Ammon's horn (tissue), 1 donor: Measurements from ENCODE around the gene RICTOR.

Experiments used
- DNase-seq: peaks from one replicate; pipeline ENCODE4 v3.0.0-alpha.2; 2016; ENCODE audit warnings: low spot score

RICTOR gene

DNA sequence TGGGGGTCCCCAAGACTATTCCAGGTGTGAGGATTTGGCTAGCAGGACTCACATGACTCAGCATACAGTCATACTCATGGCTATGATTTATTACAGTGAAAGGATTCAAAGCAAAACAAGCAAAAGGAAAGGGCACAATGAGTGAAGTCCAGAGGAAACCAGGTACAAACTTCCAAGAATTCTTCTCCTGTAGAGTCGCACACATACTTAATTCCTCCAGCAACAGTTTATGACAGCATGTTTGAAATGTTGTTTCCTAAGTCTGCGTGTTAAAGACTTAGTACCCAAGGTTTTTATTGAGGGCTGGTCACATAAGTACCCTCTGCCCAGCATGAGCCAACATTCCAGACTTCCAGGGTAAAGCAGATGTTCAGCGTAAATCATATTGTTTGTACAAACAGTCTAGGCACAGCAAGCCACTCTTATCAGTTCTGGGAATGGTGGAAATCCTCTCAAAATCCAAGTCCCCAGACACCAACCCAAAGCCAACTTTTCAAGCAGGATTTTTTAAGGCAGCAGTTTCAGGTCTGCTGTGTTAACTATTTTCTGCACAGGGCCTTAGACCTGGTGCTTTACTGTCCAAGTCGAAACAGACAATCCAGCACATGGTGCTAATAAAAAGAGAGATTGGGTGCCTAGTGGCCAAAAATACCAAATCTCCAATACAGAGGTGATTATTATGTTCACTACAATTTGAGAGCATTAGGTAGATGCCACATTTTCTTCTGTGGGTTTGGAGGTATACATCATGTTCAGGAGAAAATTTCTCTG is 18.6 kb upstream of the RICTOR start:
- no peak for DNase-seq

DNA sequence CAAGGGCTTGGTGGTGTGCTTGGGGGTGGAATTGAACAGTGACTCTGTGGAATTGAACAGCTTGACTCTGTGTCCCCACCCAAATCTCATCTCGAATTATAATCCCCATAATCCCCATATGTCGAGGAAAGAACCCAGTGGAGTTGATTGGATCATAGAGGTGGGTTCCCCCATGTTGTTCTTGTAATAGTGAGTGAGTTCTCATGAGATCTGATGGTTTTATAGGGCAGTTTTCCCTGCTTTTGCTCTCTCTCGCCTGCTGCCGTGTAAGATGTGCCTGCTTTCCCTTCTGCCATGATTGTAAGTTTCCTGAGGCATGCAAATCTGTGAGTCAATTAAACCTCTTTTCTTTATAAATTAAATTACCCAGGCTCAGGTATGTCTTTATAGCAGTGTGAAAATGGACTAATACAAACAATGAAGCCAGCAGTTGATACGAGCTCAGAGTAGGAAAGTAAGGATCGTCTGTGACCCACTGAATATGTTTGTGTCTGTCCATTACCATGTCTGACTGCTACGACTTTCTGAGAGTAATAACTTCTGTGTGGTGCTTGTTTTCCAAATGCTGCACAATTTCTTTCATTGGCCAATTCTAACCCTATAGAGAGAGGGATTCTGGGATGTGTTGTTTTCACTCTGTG is 17.9 kb upstream of the RICTOR start:
- no peak for DNase-seq

DNA sequence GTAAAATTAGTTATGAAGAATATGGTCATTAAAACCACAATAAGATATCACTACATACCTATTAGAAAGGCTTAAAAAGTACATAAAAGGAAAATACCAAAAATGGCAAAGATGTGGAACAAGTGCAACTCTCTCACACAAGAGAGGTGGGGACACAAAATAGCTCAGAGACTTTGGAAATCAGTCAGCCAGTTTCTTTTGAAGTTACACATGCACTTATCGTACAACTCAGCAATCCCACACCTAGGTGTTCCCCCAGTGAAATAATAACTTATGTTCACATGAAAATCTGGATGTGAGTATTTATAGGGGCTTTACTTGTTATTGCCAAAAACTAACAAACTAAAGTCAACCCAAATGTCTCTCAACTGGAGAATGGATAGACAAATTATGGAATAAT is 9.8 kb upstream of the RICTOR start:
- no peak for DNase-seq

DNA sequence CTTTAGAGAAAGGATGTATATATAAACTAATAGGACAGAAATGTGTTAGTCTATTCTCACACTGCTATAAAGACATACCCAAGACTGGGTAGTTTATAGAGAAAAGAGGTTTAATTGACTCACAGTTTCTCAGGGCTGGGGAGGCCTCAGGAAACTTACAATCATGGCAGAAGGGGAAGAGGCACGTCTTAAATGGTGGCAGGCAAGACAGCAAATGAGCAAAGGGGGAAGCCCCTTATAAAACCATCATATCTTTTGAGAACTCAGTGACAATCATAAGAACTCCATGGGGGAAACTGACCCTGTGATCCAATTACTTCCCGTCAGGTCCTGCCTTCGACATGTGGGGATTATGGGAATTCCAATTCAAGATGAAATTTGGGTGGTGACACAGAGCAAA is 8.8 kb upstream of the RICTOR start:
- no peak for DNase-seq

DNA sequence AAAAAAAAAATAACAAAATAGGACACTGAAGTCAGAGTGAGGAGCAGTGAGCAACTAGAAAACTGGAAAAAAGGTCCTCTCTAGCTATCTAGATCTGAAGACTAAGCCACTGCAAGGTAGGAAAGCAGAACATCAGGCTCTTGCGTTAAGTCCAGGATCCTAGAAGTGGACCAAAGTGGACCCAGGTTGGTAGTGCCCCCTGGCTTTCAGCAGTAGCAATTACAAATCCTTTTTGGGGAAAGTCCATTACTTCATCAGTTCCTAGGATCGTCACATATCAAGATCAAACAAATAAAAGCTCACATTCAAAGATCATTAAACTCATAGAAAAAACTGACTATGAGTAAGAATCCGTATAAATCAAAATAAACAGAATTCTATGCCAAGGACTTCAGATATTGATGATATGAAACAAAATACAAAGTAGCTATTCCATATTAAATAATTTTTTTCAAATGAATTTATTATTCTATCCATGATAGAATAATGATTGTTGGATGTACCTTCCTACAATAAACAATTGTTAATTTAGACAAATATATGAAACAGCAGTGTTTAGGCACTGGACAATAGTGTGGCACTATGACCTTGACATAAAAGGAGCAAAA is 6.5 kb upstream of the RICTOR start:
- peak; percentile 85 for DNase-seq

DNA sequence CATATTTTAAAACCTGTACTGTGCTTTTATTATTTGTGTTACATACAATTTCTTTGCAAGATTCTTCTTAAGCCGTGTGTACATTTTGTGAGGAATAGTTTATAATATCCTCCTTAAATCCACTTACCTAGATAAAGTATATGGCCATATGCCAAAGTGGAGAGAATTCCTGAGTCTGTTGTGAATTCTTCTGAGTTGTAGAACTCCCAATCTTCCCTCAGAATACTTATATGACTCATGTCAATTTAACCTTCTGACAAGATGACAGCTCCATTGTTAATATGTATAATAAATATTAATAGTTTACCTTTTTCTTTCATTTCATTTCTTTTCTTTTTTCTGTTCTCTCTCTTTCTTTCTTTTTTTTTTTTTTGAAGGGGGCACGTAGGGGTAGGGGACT is 6.0 kb upstream of the RICTOR start:
- DNase-seq: no peak

DNA sequence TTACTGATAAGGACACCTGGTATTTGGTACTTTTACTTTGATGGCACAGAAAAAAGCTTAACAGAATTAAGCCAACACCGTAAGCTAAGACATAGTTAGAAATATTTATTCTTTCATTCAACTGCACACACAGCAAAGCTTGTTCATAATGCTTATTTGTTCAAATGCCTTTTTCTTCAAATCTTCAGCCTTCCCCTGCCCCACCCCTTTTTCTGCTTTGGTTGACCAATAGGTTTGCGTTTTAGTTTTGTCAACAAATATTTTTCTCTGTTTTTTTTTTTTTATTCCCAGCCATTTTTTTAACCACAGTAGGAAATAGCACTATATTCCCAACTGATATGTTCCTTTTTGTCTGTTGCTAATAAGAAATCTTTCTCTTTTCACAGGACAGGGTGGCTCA is 4.9 kb upstream of the RICTOR start:
- DNase-seq: no peak

DNA sequence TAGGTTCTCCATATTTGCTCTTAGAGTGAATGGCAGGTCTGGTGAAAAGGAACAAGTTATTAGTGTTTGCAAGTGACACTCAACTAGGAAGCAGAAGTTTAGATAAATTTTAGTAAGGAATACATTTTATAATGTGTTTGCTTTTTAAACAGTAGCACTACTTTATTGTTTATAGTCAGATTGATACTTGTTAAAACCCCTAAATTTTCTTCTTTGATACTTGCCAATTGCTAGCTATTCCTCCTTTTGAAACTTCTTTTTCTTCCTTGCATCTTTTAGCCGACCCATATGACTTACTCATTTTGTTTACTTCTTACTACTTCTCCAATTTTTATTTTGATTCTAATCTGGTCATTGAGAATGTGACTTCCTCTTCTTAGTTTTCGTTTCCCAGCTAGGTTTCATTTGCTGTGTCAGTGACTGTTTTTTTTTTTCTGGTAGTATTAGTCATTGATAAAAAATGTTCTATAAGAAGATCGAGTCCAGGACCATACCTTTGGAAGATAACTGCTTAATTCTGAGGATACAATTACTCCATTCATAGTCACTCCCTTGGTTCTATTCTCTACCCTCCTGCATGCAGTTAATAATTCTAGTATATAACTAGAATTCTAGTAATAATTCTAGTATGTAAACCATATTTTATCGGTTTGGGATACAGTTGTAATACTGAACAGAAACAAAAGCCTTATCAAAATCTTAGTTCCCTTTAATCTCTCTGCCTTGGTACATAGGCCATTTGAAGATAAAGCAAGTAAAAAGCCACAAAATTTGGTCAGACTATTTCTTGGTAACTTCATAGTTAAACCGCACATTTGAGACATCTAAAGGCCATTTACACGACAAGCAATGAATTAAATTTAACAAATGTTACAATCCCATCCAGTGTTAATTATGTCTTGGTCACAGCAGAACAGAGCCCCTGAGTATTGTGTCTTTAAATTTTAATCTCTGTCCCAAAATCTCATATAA is 2.8 kb upstream of the RICTOR start:
- DNase-seq: peak; percentile 27

DNA sequence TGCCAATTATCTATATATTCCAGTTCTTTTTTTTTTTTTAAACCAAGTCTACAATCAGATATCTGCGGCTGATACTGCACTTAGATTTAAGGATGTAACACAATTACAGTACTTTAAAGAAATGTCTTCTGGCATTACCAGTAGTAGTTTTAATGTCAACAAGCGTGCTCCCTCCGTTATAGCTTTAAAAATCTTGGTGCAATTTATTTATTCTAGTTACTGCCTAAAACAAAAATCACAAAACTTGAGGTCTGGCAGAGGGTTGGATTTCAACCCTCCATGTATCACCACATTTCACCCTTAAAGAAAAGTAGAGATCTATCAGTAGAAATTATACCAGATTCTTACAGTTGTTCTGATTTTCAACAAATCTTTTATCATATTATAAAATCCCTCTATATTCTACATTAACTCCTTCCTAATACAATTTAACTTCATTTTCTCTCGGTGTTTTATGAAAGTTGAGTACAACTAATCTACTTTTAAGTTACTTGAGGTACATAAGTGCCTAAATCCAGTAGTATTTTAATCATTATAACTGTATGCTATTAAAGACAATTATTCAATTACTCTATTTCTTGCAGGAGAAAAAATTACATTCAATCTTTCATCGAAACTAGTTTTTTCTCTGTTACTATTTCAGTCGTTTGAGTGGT is 2.0 kb upstream of the RICTOR start:
- no peak for DNase-seq

DNA sequence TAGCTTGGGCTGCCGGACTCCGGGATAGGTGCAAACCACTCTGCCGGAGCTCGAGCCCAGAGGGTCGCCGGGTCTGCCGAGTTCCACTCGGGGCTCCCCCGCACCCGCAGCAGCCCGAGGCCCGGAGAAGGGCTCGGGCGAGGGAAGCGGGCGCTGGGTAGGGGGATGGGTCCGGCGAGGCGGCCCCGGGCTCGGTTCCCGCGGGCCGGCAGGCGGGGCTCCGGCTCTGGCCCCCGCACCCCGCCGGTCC is 507 bp downstream of the RICTOR start:
- DNase-seq: no peak

DNA sequence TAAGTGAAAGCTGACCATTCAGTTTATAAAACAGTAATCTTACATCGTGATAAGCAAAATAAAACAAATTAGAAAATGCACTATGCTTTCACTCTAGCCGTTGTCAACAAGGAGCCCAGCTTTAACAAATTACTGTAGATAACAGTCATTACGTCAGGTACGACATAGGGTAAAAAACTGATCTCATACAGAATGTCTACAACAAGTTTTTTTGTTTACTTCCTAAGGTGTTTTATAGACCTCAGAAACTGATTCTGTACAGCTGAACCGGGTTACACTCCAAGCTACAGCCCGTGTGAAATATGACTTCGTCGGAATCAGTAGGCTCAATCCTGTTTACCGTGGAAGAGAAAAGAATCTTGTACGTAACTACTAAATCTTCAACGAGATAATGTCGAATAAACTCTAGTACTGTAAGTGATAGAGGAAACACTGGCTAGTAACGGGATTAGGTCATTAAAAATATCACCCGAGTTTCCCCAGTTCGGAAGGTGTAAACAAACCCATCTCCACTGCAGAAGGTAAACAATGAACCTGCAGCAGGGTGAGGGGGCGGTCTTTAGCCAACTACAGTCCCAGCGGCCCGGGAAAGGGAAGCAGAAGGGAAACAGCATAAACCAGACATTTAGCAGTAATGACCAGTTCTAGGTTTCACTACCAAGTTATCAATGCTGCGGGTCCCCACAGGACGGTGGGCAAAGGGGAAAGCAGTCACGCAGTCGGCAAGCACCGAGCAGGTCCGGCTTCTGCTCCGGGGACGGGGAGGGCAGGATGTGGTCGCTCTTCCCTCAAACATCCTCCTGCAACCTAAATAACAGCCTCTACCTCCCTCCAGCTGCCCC is 1.1 kb downstream of the RICTOR start:
- peak; percentile 66 for DNase-seq

DNA sequence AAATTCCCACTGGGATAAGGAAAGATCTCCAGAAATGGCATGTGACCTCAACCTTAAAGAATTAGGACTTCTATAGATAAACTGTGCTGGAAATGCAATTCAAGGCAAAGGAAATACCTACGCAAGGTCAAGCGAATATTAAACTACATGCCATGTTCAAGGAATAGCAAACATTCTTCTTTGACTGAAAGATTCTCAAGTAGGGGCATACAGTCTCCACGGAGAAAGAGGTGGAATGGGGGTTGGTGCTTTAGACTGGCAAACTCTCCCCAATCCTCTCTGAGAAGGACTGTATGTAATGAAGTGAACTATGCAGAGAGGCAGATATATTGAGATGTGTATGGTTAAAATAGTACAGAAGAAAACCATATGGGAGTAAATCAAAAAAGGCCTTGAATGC is 6.1 kb downstream of the RICTOR start:
- DNase-seq: no peak

DNA sequence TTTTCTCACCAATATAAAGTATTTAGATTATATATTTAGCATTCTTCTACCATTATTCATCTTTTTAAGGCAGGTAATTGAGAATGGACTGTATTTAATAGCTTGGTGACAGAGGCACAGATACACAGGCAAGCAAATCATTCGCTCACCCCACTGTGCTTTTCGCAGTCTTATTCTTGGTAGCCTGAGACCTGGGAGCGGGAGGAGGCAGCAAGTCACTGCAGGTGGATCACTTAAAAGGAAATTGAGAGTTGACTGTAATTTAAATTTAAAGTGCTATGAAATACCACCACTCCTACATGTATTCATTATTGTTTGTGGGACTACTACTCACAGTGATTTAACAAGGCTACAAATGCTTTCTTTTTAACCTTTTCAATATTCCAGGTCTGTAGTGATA is 9.7 kb downstream of the RICTOR start:
- DNase-seq: no peak

DNA sequence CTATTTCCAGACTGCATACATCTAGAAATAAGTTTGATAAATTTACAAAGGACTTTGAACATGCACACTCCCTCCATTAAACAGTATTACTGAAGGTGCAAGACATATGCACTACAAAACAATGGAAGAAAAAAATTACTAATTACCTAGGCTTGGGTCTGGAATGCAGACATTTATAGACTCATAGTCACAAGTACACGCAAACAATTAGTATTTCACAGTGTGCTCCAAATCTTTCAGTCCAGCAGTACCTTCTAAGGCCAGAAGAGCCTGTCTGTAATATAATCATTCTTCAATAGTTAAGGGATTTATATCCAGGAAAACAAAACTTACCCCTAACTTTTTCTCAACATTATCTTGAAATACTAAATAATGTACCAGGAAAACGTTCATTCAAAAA is 11.2 kb downstream of the RICTOR start:
- DNase-seq: no peak

DNA sequence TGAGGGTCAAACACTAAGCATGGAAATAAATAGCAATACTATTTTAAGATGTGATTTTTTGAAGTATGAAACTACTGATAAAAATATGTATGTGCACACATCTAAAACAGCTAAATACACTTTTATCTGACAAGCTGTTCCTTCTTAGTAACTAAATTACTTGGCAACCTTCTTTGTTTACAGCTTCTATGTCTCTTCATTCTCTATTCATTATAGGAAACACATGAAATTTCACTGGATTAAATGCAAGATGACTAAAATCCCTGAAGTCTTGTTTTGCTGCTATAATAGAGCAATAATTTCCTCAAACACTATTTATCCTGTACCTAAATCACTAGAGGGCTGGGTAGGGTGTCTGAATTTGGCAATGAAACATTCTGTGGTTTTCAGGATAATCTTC is 11.7 kb downstream of the RICTOR start:
- DNase-seq: no peak

DNA sequence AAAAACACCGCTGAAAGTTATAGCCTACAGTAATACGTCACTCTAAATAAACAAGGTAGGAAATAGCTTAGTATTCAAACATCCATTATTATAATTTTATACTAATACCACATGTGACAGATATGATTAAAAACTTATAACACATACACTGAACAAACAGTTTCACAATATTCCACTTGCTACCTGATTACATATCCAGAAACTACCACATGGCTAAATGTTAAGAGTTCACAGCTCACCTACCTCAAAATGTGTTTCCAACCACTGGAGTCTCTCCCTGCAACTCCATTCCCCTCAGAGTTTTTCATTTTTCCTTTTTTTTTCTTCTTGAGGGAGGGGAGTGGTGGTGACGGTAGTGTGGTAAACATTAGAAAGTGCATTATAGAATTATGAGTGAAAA is 12.1 kb downstream of the RICTOR start:
- no peak for DNase-seq

DNA sequence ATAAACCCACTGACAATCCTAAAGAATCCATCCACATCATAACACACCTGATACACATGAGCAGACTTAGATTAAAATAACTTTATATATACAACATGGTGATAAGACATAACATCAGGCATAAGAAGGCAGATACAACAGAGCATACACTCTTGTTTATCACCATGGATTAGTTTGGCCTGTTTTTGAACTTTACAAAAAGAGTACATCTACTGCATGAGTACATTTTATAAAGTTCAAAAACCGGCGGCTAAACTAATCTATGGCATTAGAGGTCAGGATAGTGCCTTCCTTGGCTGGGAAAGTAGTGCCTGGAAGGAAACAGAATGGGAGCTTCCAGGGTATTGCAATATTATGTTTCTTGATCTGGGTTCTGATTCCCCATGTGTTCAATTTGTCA is 15.1 kb downstream of the RICTOR start:
- DNase-seq: no peak

DNA sequence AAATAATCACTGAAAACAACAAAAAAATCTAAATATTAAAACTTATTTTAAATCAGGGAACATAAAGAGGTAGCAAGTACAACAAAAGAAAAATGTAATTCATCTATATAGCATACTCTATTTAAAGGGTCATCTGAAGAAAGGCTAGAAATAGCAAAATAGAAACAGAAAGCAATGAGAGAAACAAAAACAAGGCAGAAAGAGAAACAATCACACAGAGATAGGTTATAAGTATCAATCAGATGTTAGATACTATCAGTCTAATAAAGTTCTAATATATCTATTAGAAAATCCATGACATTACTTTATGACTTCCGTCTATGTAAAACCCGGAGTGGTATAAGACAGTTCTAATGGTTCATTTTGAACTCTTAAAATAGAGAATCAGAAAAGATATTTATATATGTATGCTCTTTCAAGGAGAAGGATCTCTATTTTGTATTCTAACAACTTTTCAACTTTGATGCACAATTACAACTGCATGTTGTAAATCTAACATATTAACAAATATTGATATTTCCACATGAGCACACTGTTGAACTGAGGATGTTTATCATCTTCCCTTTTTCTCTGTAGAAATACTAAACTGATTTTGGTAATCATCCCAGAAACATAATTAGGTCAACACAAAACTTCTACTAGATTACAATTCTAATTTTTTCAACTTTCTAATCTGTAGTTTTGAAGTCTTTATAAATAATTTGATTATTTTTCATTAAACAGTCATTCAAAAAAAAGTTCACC is 15.8 kb downstream of the RICTOR start:
- DNase-seq: no peak

DNA sequence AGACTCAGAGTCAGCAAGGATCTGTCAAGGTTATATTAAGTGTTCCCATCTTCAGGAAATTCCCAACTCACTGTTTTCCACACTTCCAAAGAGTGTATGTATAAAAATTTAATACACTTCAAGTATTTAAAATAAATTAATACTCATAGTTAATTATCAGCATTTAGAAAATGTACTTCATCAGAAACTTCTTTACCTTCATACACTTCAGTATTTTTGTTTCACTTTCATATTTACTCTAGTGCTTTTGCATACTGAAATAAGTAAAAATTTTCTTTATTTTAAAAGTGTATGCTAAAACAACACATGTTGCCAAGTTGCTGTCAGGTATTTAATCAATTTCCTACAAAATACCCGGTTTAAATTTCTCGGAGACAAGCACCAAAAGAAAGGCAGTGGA is 16.5 kb downstream of the RICTOR start:
- no peak for DNase-seq

DNA sequence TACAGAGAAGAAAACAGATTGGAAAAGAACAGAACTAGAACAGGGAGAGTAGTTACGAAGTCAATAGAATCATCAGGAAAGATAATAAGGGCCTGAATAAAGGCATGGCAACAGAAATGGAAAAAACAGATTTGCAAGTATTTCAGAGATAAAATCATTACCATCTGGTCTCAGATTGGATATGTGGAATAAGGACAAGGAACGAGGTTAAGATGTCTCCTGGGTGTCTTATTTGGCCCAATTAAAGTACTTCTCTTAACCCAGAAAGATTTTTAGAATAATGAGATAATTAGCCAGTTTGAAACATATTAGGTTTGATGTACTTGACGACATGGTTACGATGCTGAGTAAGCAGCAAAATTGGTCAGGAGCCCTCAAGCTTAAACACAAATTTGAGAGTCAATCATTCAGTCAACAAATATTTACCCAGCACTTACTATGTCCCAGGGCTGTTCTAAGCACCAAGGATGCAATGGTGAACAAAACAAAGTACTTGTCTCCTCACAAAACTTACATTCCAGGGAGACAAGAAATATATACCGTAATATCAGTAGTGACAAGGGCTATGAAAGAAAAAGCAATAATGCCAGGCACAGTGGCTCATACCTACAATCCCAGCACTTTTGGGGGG is 18.3 kb downstream of the RICTOR start:
- DNase-seq: no peak
